Stimulated activated effector memory CD8-positive, alpha-beta T cell treated with anti-CD3 and anti-CD28 coated beads, Interleukin-12 subunit alpha, Interleukin-12 subunit beta, amount 100 ng/mL, for 72 hours (primary cell): ENCODE measurements around the gene STK16.

ENCODE experiments used
- ATAC-seq: fragments of 150-1000 bp; cut with Tn5 transposase; 2 replicates; pipeline ENCODE4 v1.10.0; 2021
- DNase-seq, 2 donors: peaks; one replicate each; pipeline ENCODE4 v3.0.0; 2021 to 2022; ENCODE audit warnings: low spot score in 2 of 2
- H3K27ac Mint-ChIP-seq: one replicate; pipeline ENCODE4 v1.8.0; 2022; ENCODE audit warnings: mild to moderate bottlenecking, mixed read lengths
- H3K36me3 Mint-ChIP-seq: one replicate; pipeline ENCODE4 v1.8.0; 2022; ENCODE audit warnings: mild to moderate bottlenecking, mixed read lengths
- H3K4me1 Mint-ChIP-seq: one replicate; pipeline ENCODE4 v1.8.0; 2022; ENCODE audit warnings: mixed read lengths
- H3K4me3 Mint-ChIP-seq: one replicate; pipeline ENCODE4 v1.8.0; 2022; ENCODE audit warnings: mild to moderate bottlenecking, mixed read lengths
- H3K9me3 Mint-ChIP-seq: one replicate; pipeline ENCODE4 v1.8.0; 2022; ENCODE audit warnings: mixed read lengths

The STK16 gene

GRCh38 chr2:219266232-219266631 is 21.0 kb downstream of the STK16 start:
- Mint-ChIP-seq H3K9me3 (no peaks in the 10 kb centered on the region), H3K27ac (peak overlapping the region; percentile 48), H3K36me3 (no peaks in the 10 kb centered on the region), H3K4me1 (no peaks in the 10 kb centered on the region), H3K4me3 (no peak overlapping the region)
- ATAC-seq (no peak), DNase-seq (no peak)

- Mint-ChIP-seq H3K4me1 (no peaks in the 10 kb centered on the region), H3K36me3 (no peaks in the 10 kb centered on the region), H3K4me3 (no peak overlapping the region), H3K9me3 (no peaks in the 10 kb centered on the region), H3K27ac (peak overlapping the region; percentile 48)
- no peak for DNase-seq
- no peak for ATAC-seq
These were observed 21.6 kb downstream of the STK16 start for GRCh38 chr2:219266886-219267285.

GRCh38 chr2:219268294-219268693 is 23.0 kb downstream of the STK16 start:
- no peak for ATAC-seq
- DNase-seq, result no peak
- H3K4me1 Mint-ChIP-seq, result no peaks in the 10 kb centered on the region
- H3K4me3 Mint-ChIP-seq, result no peak overlapping the region
- H3K9me3 Mint-ChIP-seq, result no peaks in the 10 kb centered on the region
- H3K27ac Mint-ChIP-seq, result no peak overlapping the region
- H3K36me3 Mint-ChIP-seq, result no peaks in the 10 kb centered on the region

- no peaks in the 10 kb centered on the region for H3K9me3 Mint-ChIP-seq
- DNase-seq (no peak), ATAC-seq (no peak)
- no peaks in the 10 kb centered on the region for H3K36me3 Mint-ChIP-seq
- H3K4me1 Mint-ChIP-seq, result no peaks in the 10 kb centered on the region
- H3K27ac Mint-ChIP-seq, result peak overlapping the region; percentile 70
- H3K4me3 Mint-ChIP-seq, result no peak overlapping the region
These were observed 24.2 kb downstream of the STK16 start for GRCh38 chr2:219269362-219270054.

- ATAC-seq, result no peak
- peak overlapping the region; percentile 70 for H3K27ac Mint-ChIP-seq
These were observed 24.7 kb downstream of the STK16 start for GRCh38 chr2:219270055-219270372.

GRCh38 chr2:219271021-219271420 is 25.7 kb downstream of the STK16 start:
- Mint-ChIP-seq H3K4me1 (no peaks in the 10 kb centered on the region), H3K36me3 (no peaks in the 10 kb centered on the region), H3K27ac (no peak overlapping the region), H3K4me3 (no peak overlapping the region), H3K9me3 (no peaks in the 10 kb centered on the region)
- DNase-seq, result no peak
- no peak for ATAC-seq

More at GRCh38 chr2:219270055-219270372, 24.7 kb downstream of the STK16 start:
- no peaks in the 10 kb centered on the region for H3K36me3 Mint-ChIP-seq
- H3K9me3 Mint-ChIP-seq, result no peaks in the 10 kb centered on the region
- H3K4me1 Mint-ChIP-seq, result no peaks in the 10 kb centered on the region
- DNase-seq, result no peak
- H3K4me3 Mint-ChIP-seq, result no peak overlapping the region

GRCh38 chr2:219272356-219272755 is 27.1 kb downstream of the STK16 start:
- no peak for ATAC-seq

GRCh38 chr2:219272995-219273394 is 27.7 kb downstream of the STK16 start:
- peaks cover 9% of the 10 kb centered on the region for H3K4me1 Mint-ChIP-seq
- DNase-seq, result no peak
- no peak overlapping the region for H3K4me3 Mint-ChIP-seq
- ATAC-seq, result no peak
- no peaks in the 10 kb centered on the region for H3K36me3 Mint-ChIP-seq
- no peaks in the 10 kb centered on the region for H3K9me3 Mint-ChIP-seq
- no peak overlapping the region for H3K27ac Mint-ChIP-seq

More at GRCh38 chr2:219272356-219272755, 27.1 kb downstream of the STK16 start:
- Mint-ChIP-seq H3K9me3 (no peaks in the 10 kb centered on the region), H3K4me3 (no peak overlapping the region), H3K36me3 (no peaks in the 10 kb centered on the region), H3K4me1 (peaks cover 3% of the 10 kb centered on the region), H3K27ac (no peak overlapping the region)
- DNase-seq, result no peak

GRCh38 chr2:219273937-219274336 is 28.7 kb downstream of the STK16 start:
- H3K4me1 Mint-ChIP-seq, result peaks cover 19% of the 10 kb centered on the region
- H3K27ac Mint-ChIP-seq, result no peak overlapping the region
- no peak overlapping the region for H3K4me3 Mint-ChIP-seq
- ATAC-seq (no peak), DNase-seq (no peak)
- H3K9me3 Mint-ChIP-seq, result no peaks in the 10 kb centered on the region
- H3K36me3 Mint-ChIP-seq, result no peaks in the 10 kb centered on the region

- no peak overlapping the region for H3K27ac Mint-ChIP-seq
- H3K4me3 Mint-ChIP-seq, result no peak overlapping the region
- DNase-seq (no peak), ATAC-seq (no peak)
- no peaks in the 10 kb centered on the region for H3K9me3 Mint-ChIP-seq
- H3K4me1 Mint-ChIP-seq, result peaks cover 20% of the 10 kb centered on the region
- peaks cover 1% of the 10 kb centered on the region for H3K36me3 Mint-ChIP-seq
These were observed 29.2 kb downstream of the STK16 start for GRCh38 chr2:219274361-219274921.

- ATAC-seq, result no peak
- Mint-ChIP-seq H3K27ac (peak overlapping the region; percentile 97), H3K36me3 (peaks cover 37% of the 10 kb centered on the region), H3K4me3 (peak overlapping the region; percentile 90), H3K4me1 (peaks cover 47% of the 10 kb centered on the region), H3K9me3 (no peaks in the 10 kb centered on the region)
- peak; percentile 69 to 92 for DNase-seq
These were observed 32.7 kb downstream of the STK16 start for GRCh38 chr2:219277703-219278654.

GRCh38 chr2:219278655-219279150 is 33.4 kb downstream of the STK16 start:
- Mint-ChIP-seq H3K4me1 (peaks cover 54% of the 10 kb centered on the region), H3K27ac (peak overlapping the region; percentile 97)

GRCh38 chr2:219279151-219279915 is 34.1 kb downstream of the STK16 start, which contains the start of gene DNAJB2:
Gene DNAJB2, plus strand, starts transcription at chr2:219279366. Its CDS starts 468 bp downstream, at chr2:219279834.
- peak within 1 kb of the TSS; percentile 97 for H3K27ac Mint-ChIP-seq
- H3K9me3 Mint-ChIP-seq, result no peaks in the 10 kb centered on the region
- H3K36me3 Mint-ChIP-seq, result peaks cover 50% of the 10 kb centered on the region
- ATAC-seq (peak; percentile 92), DNase-seq (peak; percentile 95 to 98)
- peaks cover 56% of the 10 kb centered on the region for H3K4me1 Mint-ChIP-seq
- peak within 1 kb of the TSS; percentile 90 for H3K4me3 Mint-ChIP-seq

More at GRCh38 chr2:219278655-219279150, 33.4 kb downstream of the STK16 start:
- DNase-seq (no peak), ATAC-seq (no peak)
- no peaks in the 10 kb centered on the region for H3K9me3 Mint-ChIP-seq
- H3K4me3 Mint-ChIP-seq, result peak overlapping the region; percentile 90
- peaks cover 44% of the 10 kb centered on the region for H3K36me3 Mint-ChIP-seq

GRCh38 chr2:219279916-219280516 is 34.7 kb downstream of the STK16 start:
- no peak for ATAC-seq
- Mint-ChIP-seq H3K4me1 (peaks cover 56% of the 10 kb centered on the region), H3K36me3 (peaks cover 56% of the 10 kb centered on the region), H3K27ac (peak overlapping the region; percentile 97), H3K4me3 (peak overlapping the region; percentile 90), H3K9me3 (no peaks in the 10 kb centered on the region)
- DNase-seq, result no peak
